Stomach (tissue), 4 donors: ENCODE results near the gene USP13.
"Not testable (repeated sequence)": the region's sequence is repeated elsewhere in the genome, so short reads cannot be mapped to it uniquely, and the experiment has no call there.

Experiments used
- EP300 ChIP-seq: sonication (generic); formaldehyde crosslinking; IDR thresholded peaks from one replicate; pipeline ENCODE4 v1.6.1; 2017; ENCODE audit warnings: antibody characterized with exemption
- POLR2A ChIP-seq, 4 donors: fragments of 450-650 bp; IDR thresholded peaks; one replicate each; pipeline ENCODE4 v1.6.1; 2016; ENCODE audit warnings: antibody characterized with exemption in 4 of 4, control low read depth in 2 of 4, mild to moderate bottlenecking in 1 of 4, moderate library complexity in 1 of 4
- POLR2AphosphoS5 ChIP-seq, 3 donors: sonication (generic); formaldehyde crosslinking; IDR thresholded peaks; one replicate each; pipeline ENCODE4 v1.6.1; 2016; ENCODE audit warnings: antibody characterized with exemption in 3 of 3
- TF ChIP-seq, protein P1 (sequence below), 7 experiments: fragments of 450-650 bp in 4 of 7; fragments of 200-600 bp in 3 of 7; sonication (generic) in 3 of 7; IDR thresholded peaks; one replicate each; pipeline ENCODE4 v1.5.1; 2016 to 2019; ENCODE audit warnings: antibody characterized with exemption in 7 of 7, control low read depth in 2 of 7, mild to moderate bottlenecking in 1 of 7

GRCh38 chr3:179683286-179683685 is 30.4 kb downstream of the USP13 start:
- TF ChIP-seq, protein P1, sequence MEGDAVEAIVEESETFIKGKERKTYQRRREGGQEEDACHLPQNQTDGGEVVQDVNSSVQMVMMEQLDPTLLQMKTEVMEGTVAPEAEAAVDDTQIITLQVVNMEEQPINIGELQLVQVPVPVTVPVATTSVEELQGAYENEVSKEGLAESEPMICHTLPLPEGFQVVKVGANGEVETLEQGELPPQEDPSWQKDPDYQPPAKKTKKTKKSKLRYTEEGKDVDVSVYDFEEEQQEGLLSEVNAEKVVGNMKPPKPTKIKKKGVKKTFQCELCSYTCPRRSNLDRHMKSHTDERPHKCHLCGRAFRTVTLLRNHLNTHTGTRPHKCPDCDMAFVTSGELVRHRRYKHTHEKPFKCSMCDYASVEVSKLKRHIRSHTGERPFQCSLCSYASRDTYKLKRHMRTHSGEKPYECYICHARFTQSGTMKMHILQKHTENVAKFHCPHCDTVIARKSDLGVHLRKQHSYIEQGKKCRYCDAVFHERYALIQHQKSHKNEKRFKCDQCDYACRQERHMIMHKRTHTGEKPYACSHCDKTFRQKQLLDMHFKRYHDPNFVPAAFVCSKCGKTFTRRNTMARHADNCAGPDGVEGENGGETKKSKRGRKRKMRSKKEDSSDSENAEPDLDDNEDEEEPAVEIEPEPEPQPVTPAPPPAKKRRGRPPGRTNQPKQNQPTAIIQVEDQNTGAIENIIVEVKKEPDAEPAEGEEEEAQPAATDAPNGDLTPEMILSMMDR (IDR thresholded peaks at IDR 0.05) = not testable (repeated sequence)
- TF ChIP-seq POLR2A (IDR thresholded peaks at IDR 0.05); EP300; POLR2AphosphoS5 (IDR thresholded peaks at IDR 0.05): not testable (repeated sequence)
